ENCODE results near the gene SLC46A3.

Gene SLC46A3

GRCh38 chr13:28718543-28719226 lies at the start of gene SLC46A3:
Gene SLC46A3, minus strand, starts transcription at chr13:28718970. Its CDS starts 972 bp downstream, at chr13:28717998.
- TF ChIP-seq GATA3 (IDR thresholded peaks at IDR 0.05; ENCODE audit: low read depth, low read length) = no peak
- TF ChIP-seq GATA2 (IDR thresholded peaks at IDR 0.05; ENCODE audit: low read depth, low read length) = no peak

- TF ChIP-seq GATA2 (IDR thresholded peaks at IDR 0.05; ENCODE audit: low read depth, low read length) = no peak
- TF ChIP-seq GATA3 (IDR thresholded peaks at IDR 0.05; ENCODE audit: low read depth, low read length) = no peak
Observed at GRCh38 chr13:28763887-28764286, 45.1 kb upstream of the SLC46A3 start.

GRCh38 chr13:28761586-28761985 lies 42.8 kb upstream of the SLC46A3 start:
- no peak for TF ChIP-seq GATA2 (IDR thresholded peaks at IDR 0.05; ENCODE audit: low read depth, low read length)
- no peak for TF ChIP-seq GATA3 (IDR thresholded peaks at IDR 0.05; ENCODE audit: low read depth, low read length)

GRCh38 chr13:28755546-28755870 lies 36.7 kb upstream of the SLC46A3 start:
- TF ChIP-seq GATA3 (IDR thresholded peaks at IDR 0.05; ENCODE audit: low read depth, low read length) = no peak
- no peak for TF ChIP-seq GATA2 (IDR thresholded peaks at IDR 0.05; ENCODE audit: low read depth, low read length)

- no peak for TF ChIP-seq GATA2 (IDR thresholded peaks at IDR 0.05; ENCODE audit: low read depth, low read length)
- TF ChIP-seq GATA3 (IDR thresholded peaks at IDR 0.05; ENCODE audit: low read depth, low read length) = no peak
Observed at GRCh38 chr13:28754698-28755545, 36.2 kb upstream of the SLC46A3 start.

- TF ChIP-seq GATA2 (IDR thresholded peaks at IDR 0.05; ENCODE audit: low read depth, low read length) (no peak), GATA3 (IDR thresholded peaks at IDR 0.05; ENCODE audit: low read depth, low read length) (no peak)
Observed at GRCh38 chr13:28753946-28754345, 35.2 kb upstream of the SLC46A3 start.

GRCh38 chr13:28753208-28753892 lies 34.6 kb upstream of the SLC46A3 start:
- no peak for TF ChIP-seq GATA3 (IDR thresholded peaks at IDR 0.05; ENCODE audit: low read depth, low read length)
- no peak for TF ChIP-seq GATA2 (IDR thresholded peaks at IDR 0.05; ENCODE audit: low read depth, low read length)

- TF ChIP-seq GATA3 (IDR thresholded peaks at IDR 0.05; ENCODE audit: low read depth, low read length) = no peak
- TF ChIP-seq GATA2 (IDR thresholded peaks at IDR 0.05; ENCODE audit: low read depth, low read length) = no peak
Observed at GRCh38 chr13:28751175-28751960, 32.6 kb upstream of the SLC46A3 start.

GRCh38 chr13:28750187-28751045 lies 31.6 kb upstream of the SLC46A3 start:
- no peak for TF ChIP-seq GATA2 (IDR thresholded peaks at IDR 0.05; ENCODE audit: low read depth, low read length)
- TF ChIP-seq GATA3 (IDR thresholded peaks at IDR 0.05; ENCODE audit: low read depth, low read length) = no peak

GRCh38 chr13:28747851-28748250 lies 29.1 kb upstream of the SLC46A3 start:
- TF ChIP-seq GATA3 (IDR thresholded peaks at IDR 0.05; ENCODE audit: low read depth, low read length) (no peak), GATA2 (IDR thresholded peaks at IDR 0.05; ENCODE audit: low read depth, low read length) (no peak)

GRCh38 chr13:28746287-28746612 lies 27.5 kb upstream of the SLC46A3 start:
- no peak for TF ChIP-seq GATA3 (IDR thresholded peaks at IDR 0.05; ENCODE audit: low read depth, low read length)
- no peak for TF ChIP-seq GATA2 (IDR thresholded peaks at IDR 0.05; ENCODE audit: low read depth, low read length)

- TF ChIP-seq GATA2 (IDR thresholded peaks at IDR 0.05; ENCODE audit: low read depth, low read length) (no peak), GATA3 (IDR thresholded peaks at IDR 0.05; ENCODE audit: low read depth, low read length) (no peak)
Observed at GRCh38 chr13:28744656-28745055, 25.9 kb upstream of the SLC46A3 start.

GRCh38 chr13:28744091-28744536 lies 25.3 kb upstream of the SLC46A3 start:
- TF ChIP-seq GATA3 (IDR thresholded peaks at IDR 0.05; ENCODE audit: low read depth, low read length) = no peak
- no peak for TF ChIP-seq GATA2 (IDR thresholded peaks at IDR 0.05; ENCODE audit: low read depth, low read length)

Measured in SH-SY5Y (cell line).